HCT116 (cell line): ENCODE data around the gene BAIAP2L1. TPM values are rescaled to one million over a fixed set of nuclear protein-coding genes. Genes with fewer than 3 reads are reported as not detected.

Experiments
- ATAC-seq: fragments of 200-7000 bp; cut with Tn5 transposase; 2 replicates; pipeline ENCODE4 v1.9.1; 2020; ENCODE audit warnings: mild to moderate bottlenecking, moderate library complexity
- BruUV-seq: library from RNA; stranded (reverse); fragments of 400-500 nt; replicated peaks from 2 replicates; lab custom pipeline; 2021; lab: Mats Ljungman, UMichigan
- CTCF ChIA-PET: fragments of 300-600 bp; sonication (Branson Sonifier 250); formaldehyde crosslinking; loops from one replicate; lab custom pipeline; 2021; ENCODE audit warnings: antibody characterized with exemption; lab: Charles Lee
- POLR2A ChIA-PET: fragments of 300-600, 350-600 bp; sonication (Branson Sonifier 250); formaldehyde crosslinking; loops from one replicate; lab custom pipeline; 2021; ENCODE audit warnings: antibody characterized with exemption; lab: Charles Lee
- RAD21 ChIA-PET, 2 experiments: fragments of 300-600 bp; sonication (Branson Sonifier 250); formaldehyde crosslinking; loops; one replicate each; lab custom pipeline; 2023; ENCODE audit warnings: low total read pairs in 2 of 2; ENCODE audit not compliant: uncharacterized antibody in 2 of 2, unreplicated experiment in 2 of 2, low non-redundant PET in 1 of 2; lab: Charles Lee
- DNase-seq: peaks from one replicate; pipeline ENCODE4 v3.0.0-alpha.2; 2010; ENCODE audit warnings: low read depth, low spot score
- H2AFZ ChIP-seq: fragments of 200-600 bp; shearing (Covaris generic), sonication (generic); 2 replicates; pipeline ENCODE4 v1.6.1; 2017; ENCODE audit warnings: low read depth, mixed run types, mixed read lengths, antibody characterized with exemption, low read length; ENCODE audit not compliant: poor library complexity, severe bottlenecking
- H3K27ac ChIP-seq: 2 replicates; pipeline ENCODE4 v1.5.1; 2012; ENCODE audit warnings: low read depth, low read length
- H3K27me3 ChIP-seq: fragments of 200-600 bp; sonication (generic); 2 replicates; pipeline ENCODE4 v1.6.1; 2016; ENCODE audit warnings: mixed run types, low read length, mixed read lengths; ENCODE audit not compliant: insufficient read depth
- H3K36me3 ChIP-seq, 2 experiments: fragments of 200-500 bp in 1 of 2; fragments of 200-600 bp in 1 of 2; sonication (Bioruptor generic) in 1 of 2; sonication (generic) in 1 of 2; 2 replicates each; pipeline versions ENCODE4 v1.5.1 to v1.6.1; 2014 to 2016; ENCODE audit warnings: low read length in 2 of 2, inconsistent platforms in 1 of 2, mixed read lengths in 1 of 2, mixed run types in 1 of 2; ENCODE audit not compliant: insufficient read depth in 2 of 2, control insufficient read depth in 1 of 2
- H3K4me1 ChIP-seq, 2 experiments: fragments of 200-600 bp in 1 of 2; sonication (generic) in 1 of 2; 2 replicates each; pipeline versions ENCODE4 v1.5.1 to v1.6.1; 2012 to 2017; ENCODE audit warnings: low read length in 2 of 2, inconsistent platforms in 1 of 2, mild to moderate bottlenecking in 1 of 2, mixed read lengths in 1 of 2, mixed run types in 1 of 2, moderate library complexity in 1 of 2; ENCODE audit not compliant: insufficient read depth in 2 of 2, control insufficient read depth in 1 of 2
- H3K4me2 ChIP-seq: fragments of 200-600 bp; sonication (generic); 2 replicates; pipeline ENCODE4 v1.6.1; 2017; ENCODE audit warnings: mixed run types, low read length, mixed read lengths
- H3K4me3 ChIP-seq, 2 experiments: fragments of 200-600 bp in 1 of 2; sonication (generic) in 1 of 2; replicated peaks in 1 of 2; 2 replicates each; pipeline ENCODE4 v1.5.1; 2011 to 2016; ENCODE audit warnings: low read length in 2 of 2, control low read depth in 1 of 2, low read depth in 1 of 2, mild to moderate bottlenecking in 1 of 2, mixed read lengths in 1 of 2, mixed run types in 1 of 2
- H3K79me2 ChIP-seq: fragments of 200-600 bp; sonication (generic); 2 replicates; pipeline ENCODE4 v1.6.1; 2017; ENCODE audit warnings: mild to moderate bottlenecking, mixed run types, low read length, moderate library complexity, mixed read lengths; ENCODE audit not compliant: insufficient read depth
- H3K9ac ChIP-seq: fragments of 200-600 bp; sonication (generic); 2 replicates; pipeline ENCODE4 v1.6.1; 2016; ENCODE audit warnings: low read length, mixed read lengths
- H3K9me2 ChIP-seq: fragments of 200-600 bp; sonication (generic), shearing (Covaris generic); 2 replicates; pipeline ENCODE4 v1.6.1; 2017; ENCODE audit warnings: mixed run types, mild to moderate bottlenecking, moderate library complexity; ENCODE audit not compliant: insufficient read depth
- H3K9me3 ChIP-seq, 2 experiments: fragments of 200-500 bp in 1 of 2; fragments of 200-600 bp in 1 of 2; sonication (Bioruptor generic) in 1 of 2; sonication (generic) in 1 of 2; 2 replicates each; pipeline ENCODE4 v1.6.1; 2014 to 2017; ENCODE audit warnings: low read length in 2 of 2, mixed read lengths in 2 of 2, inconsistent platforms in 1 of 2, low read depth in 1 of 2, mild to moderate bottlenecking in 1 of 2, mixed run types in 1 of 2, moderate library complexity in 1 of 2; ENCODE audit not compliant: control insufficient read depth in 1 of 2, insufficient read depth in 1 of 2
- H4K20me1 ChIP-seq: fragments of 200-600 bp; sonication (generic), shearing (Covaris generic); 2 replicates; pipeline ENCODE4 v1.6.1; 2017; ENCODE audit warnings: mixed run types, mild to moderate bottlenecking, moderate library complexity; ENCODE audit not compliant: insufficient read depth
- CBX3 ChIP-seq: IDR thresholded peaks from 2 replicates; pipeline ENCODE4 v1.6.1; 2012; ENCODE audit warnings: low read depth
- CEBPB ChIP-seq: IDR thresholded peaks from 2 replicates; pipeline ENCODE4 v1.6.1; 2012; ENCODE audit warnings: low read depth
- ELF1 ChIP-seq: IDR thresholded peaks from 2 replicates; pipeline ENCODE4 v1.6.1; 2012; ENCODE audit warnings: low read depth, borderline replicate concordance
- FOSL1 ChIP-seq: IDR thresholded peaks from 2 replicates; pipeline ENCODE4 v1.6.1; 2012; ENCODE audit warnings: low read depth
- JUND ChIP-seq: IDR thresholded peaks from 2 replicates; pipeline ENCODE4 v1.6.1; 2012
- REST ChIP-seq: IDR thresholded peaks from 2 replicates; pipeline ENCODE4 v1.6.1; 2012; ENCODE audit warnings: low read depth
- SIN3A ChIP-seq: IDR thresholded peaks from 2 replicates; pipeline ENCODE4 v1.6.1; 2012; ENCODE audit warnings: low read depth
- SRF ChIP-seq: IDR thresholded peaks from 2 replicates; pipeline ENCODE4 v1.6.1; 2012; ENCODE audit warnings: low read depth
- ZFX ChIP-seq: fragments of 450-650 bp; IDR thresholded peaks from 2 replicates; pipeline ENCODE4 v1.6.1; 2017
- ZNF274 ChIP-seq: fragments of 200-500 bp; sonication (Bioruptor generic); IDR thresholded peaks from 2 replicates; pipeline ENCODE4 v1.6.1; 2014; ENCODE audit warnings: mild to moderate bottlenecking, low read depth, low read length, inconsistent platforms
- intact Hi-C: fragments of 100-400 bp; cut with micrococcal nuclease; formaldehyde crosslinking; loops from 2 replicates; pipeline ENCODE4 v1.10.0; 2022
- total RNA-seq: library from RNA; stranded (reverse); gene quantifications from one replicate; pipeline ENCODE4 v1.2.1, GENCODE V29; 2021; ENCODE audit not compliant: unreplicated experiment

The BAIAP2L1 gene
- total RNA-seq, 1 experiment from 2014 or later: 61.2 TPM

GRCh38 chr7:98278936-98279335 is 122.0 kb downstream of the BAIAP2L1 start:
- POLR2A ChIA-PET: no interaction called here
- Histone ChIP-seq H3K9me2 (no peaks in the 10 kb centered on the region), H3K27me3 (no peaks in the 10 kb centered on the region), H3K9me3 (no peaks in the 10 kb centered on the region), H2AFZ (no peak overlapping the region), H3K4me2 (no peak overlapping the region), H4K20me1 (no peaks in the 10 kb centered on the region), H3K4me1 (peaks cover 16 to 38% of the 10 kb centered on the region in 2 experiments), H3K27ac (no peak overlapping the region), H3K79me2 (peaks cover 21% of the 10 kb centered on the region), H3K4me3 (no peak overlapping the region), H3K9ac (no peak overlapping the region), H3K36me3 (no peaks in the 10 kb centered on the region)
- intact Hi-C loops: no loop called here
- ATAC-seq (no peak), DNase-seq (no peak)
- no peak for TF ChIP-seq FOSL1
- no peak for TF ChIP-seq ZFX
- no peak for TF ChIP-seq CEBPB
- TF ChIP-seq SRF: no peak
- TF ChIP-seq SIN3A: no peak
- no peak for TF ChIP-seq ELF1
- TF ChIP-seq ZNF274: no peak
- TF ChIP-seq REST: no peak
- no peak for TF ChIP-seq JUND
- TF ChIP-seq CBX3: no peak
- RAD21 ChIA-PET: no interaction called here
- CTCF ChIA-PET: no interaction called here
- BruUV-seq: no TSS peak
